ENCODE data around the gene STK32B. TPM values are rescaled to one million over a fixed set of nuclear protein-coding genes. Genes with fewer than 3 reads are reported as not detected.

STK32B gene
- polyA plus RNA-seq, 2 donors = 0.22 to 0.24 TPM

GRCh38 chr4:5215321-5215720 is 164.0 kb downstream of the STK32B start:
- H3K4me3 ChIP-seq (ENCODE audit: low read depth in 1 of 2, low read length in 2 of 2) = no peak overlapping the region
- no peaks in the 10 kb centered on the region for H3K27me3 ChIP-seq (ENCODE audit: control insufficient read depth in 1 of 2, insufficient read depth in 2 of 2, low read length in 2 of 2)
- 35 to 49% methylated on average over 2 of the region's 2 CpGs for WGBS, 2 donors

GRCh38 chr4:5217421-5217820 is 166.1 kb downstream of the STK32B start:
- Histone ChIP-seq H3K27me3 (ENCODE audit: control insufficient read depth in 1 of 2, insufficient read depth in 2 of 2, low read length in 2 of 2) (no peaks in the 10 kb centered on the region), H3K9me3 (ENCODE audit: control insufficient read depth in 2 of 2, insufficient read depth in 1 of 2, low read depth in 1 of 2, low read length in 1 of 2) (peaks cover 0 to 2% of the 10 kb centered on the region in 2 donors), H3K4me3 (ENCODE audit: low read depth in 1 of 2, low read length in 2 of 2) (no peak overlapping the region), H3K36me3 (ENCODE audit: control insufficient read depth in 2 of 2, insufficient read depth in 2 of 2, low read length in 1 of 2) (no peaks in the 10 kb centered on the region), H3K4me1 (ENCODE audit: control insufficient read depth in 2 of 2, insufficient read depth in 2 of 2, low read length in 1 of 2) (no peaks in the 10 kb centered on the region), H3K27ac (ENCODE audit: low read depth in 2 of 2, low read length in 1 of 2) (no peak overlapping the region)
- WGBS, 2 donors = 73 to 75% methylated on average over 1 of the region's 1 CpG

More at GRCh38 chr4:5215321-5215720, 164.0 kb downstream of the STK32B start:
- no peaks in the 10 kb centered on the region for H3K9me3 ChIP-seq (ENCODE audit: control insufficient read depth in 2 of 2, insufficient read depth in 1 of 2, low read depth in 1 of 2, low read length in 1 of 2)
- H3K27ac ChIP-seq (ENCODE audit: low read depth in 2 of 2, low read length in 1 of 2) = no peak overlapping the region
- no peaks in the 10 kb centered on the region for H3K4me1 ChIP-seq (ENCODE audit: control insufficient read depth in 2 of 2, insufficient read depth in 2 of 2, low read length in 1 of 2)
- H3K36me3 ChIP-seq (ENCODE audit: control insufficient read depth in 2 of 2, insufficient read depth in 2 of 2, low read length in 1 of 2) = no peaks in the 10 kb centered on the region

GRCh38 chr4:5218376-5219069 is 167.2 kb downstream of the STK32B start:
- H3K4me3 ChIP-seq (ENCODE audit: low read depth in 1 of 2, low read length in 2 of 2) = no peak overlapping the region
- 76 to 81% methylated on average over 12 of the region's 12 CpGs for WGBS, 2 donors
- H3K4me1 ChIP-seq (ENCODE audit: control insufficient read depth in 2 of 2, insufficient read depth in 2 of 2, low read length in 1 of 2) = no peaks in the 10 kb centered on the region
- H3K27ac ChIP-seq (ENCODE audit: low read depth in 2 of 2, low read length in 1 of 2) = no peak overlapping the region
- H3K36me3 ChIP-seq (ENCODE audit: control insufficient read depth in 2 of 2, insufficient read depth in 2 of 2, low read length in 1 of 2) = no peaks in the 10 kb centered on the region
- H3K27me3 ChIP-seq (ENCODE audit: control insufficient read depth in 1 of 2, insufficient read depth in 2 of 2, low read length in 2 of 2) = no peaks in the 10 kb centered on the region
- peaks cover 0 to 5% of the 10 kb centered on the region in 2 donors for H3K9me3 ChIP-seq (ENCODE audit: control insufficient read depth in 2 of 2, insufficient read depth in 1 of 2, low read depth in 1 of 2, low read length in 1 of 2)

GRCh38 chr4:5220028-5220427 is 168.7 kb downstream of the STK32B start:
- H3K4me1 ChIP-seq (ENCODE audit: control insufficient read depth in 2 of 2, insufficient read depth in 2 of 2, low read length in 1 of 2) = no peaks in the 10 kb centered on the region
- H3K4me3 ChIP-seq (ENCODE audit: low read depth in 1 of 2, low read length in 2 of 2) = no peak overlapping the region
- peaks cover 0 to 5% of the 10 kb centered on the region in 2 donors for H3K9me3 ChIP-seq (ENCODE audit: control insufficient read depth in 2 of 2, insufficient read depth in 1 of 2, low read depth in 1 of 2, low read length in 1 of 2)
- H3K27ac ChIP-seq (ENCODE audit: low read depth in 2 of 2, low read length in 1 of 2) = no peak overlapping the region
- no peaks in the 10 kb centered on the region for H3K27me3 ChIP-seq (ENCODE audit: control insufficient read depth in 1 of 2, insufficient read depth in 2 of 2, low read length in 2 of 2)
- 49 to 51% methylated on average over 4 of the region's 4 CpGs for WGBS, 2 donors
- H3K36me3 ChIP-seq (ENCODE audit: control insufficient read depth in 2 of 2, insufficient read depth in 2 of 2, low read length in 1 of 2) = no peaks in the 10 kb centered on the region

DNA sequence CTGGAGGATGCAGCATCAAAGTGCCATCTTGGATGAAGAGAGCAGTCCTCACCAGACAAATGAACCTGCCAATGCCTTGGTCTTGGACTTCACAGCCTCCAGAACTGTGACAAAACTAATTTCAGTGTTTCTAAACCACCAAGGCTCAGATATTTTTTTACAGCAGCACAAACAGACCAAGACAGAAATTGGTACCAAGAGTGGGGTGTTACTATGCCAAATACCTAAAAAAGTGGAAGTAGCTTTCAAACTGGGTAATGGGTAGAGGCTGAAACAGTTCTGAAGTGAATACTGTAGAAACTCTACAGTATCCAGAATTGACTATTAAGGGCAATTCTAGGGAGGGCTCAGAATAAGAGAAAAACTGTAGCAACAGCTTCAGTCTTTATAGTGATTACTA is 170.8 kb downstream of the STK32B start:
- Histone ChIP-seq H3K4me1 (ENCODE audit: control insufficient read depth in 2 of 2, insufficient read depth in 2 of 2, low read length in 1 of 2) (no peaks in the 10 kb centered on the region), H3K27me3 (ENCODE audit: control insufficient read depth in 1 of 2, insufficient read depth in 2 of 2, low read length in 2 of 2) (no peaks in the 10 kb centered on the region), H3K27ac (ENCODE audit: low read depth in 2 of 2, low read length in 1 of 2) (no peak overlapping the region), H3K9me3 (ENCODE audit: control insufficient read depth in 2 of 2, insufficient read depth in 1 of 2, low read depth in 1 of 2, low read length in 1 of 2) (peaks cover 0 to 5% of the 10 kb centered on the region in 2 donors), H3K4me3 (ENCODE audit: low read depth in 1 of 2, low read length in 2 of 2) (no peak overlapping the region), H3K36me3 (ENCODE audit: control insufficient read depth in 2 of 2, insufficient read depth in 2 of 2, low read length in 1 of 2) (no peaks in the 10 kb centered on the region)

DNA sequence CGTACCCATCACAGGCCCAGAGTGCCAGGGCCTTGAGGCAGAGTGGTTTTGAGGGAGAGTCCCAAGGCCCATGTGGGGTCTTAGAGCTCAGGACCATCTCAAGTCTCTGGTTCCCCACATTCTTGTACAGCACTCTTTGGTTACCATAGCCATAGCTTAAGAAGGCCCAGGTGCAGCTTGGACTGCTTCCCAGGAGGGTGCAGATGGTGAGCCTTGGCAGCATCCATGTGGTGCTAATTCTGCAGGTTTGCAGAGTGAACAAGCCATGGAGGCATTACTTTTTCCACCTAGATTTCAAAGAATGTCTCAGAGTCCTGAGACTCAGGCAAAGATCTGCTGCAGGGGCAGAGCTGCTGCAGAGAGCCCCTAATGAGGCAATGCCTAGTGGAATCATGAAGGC is 171.7 kb downstream of the STK32B start:
- no peaks in the 10 kb centered on the region for H3K27me3 ChIP-seq (ENCODE audit: control insufficient read depth in 1 of 2, insufficient read depth in 2 of 2, low read length in 2 of 2)

GRCh38 chr4:5224340-5224739 is 173.1 kb downstream of the STK32B start:
- WGBS, 2 donors = 45 to 60% methylated on average over 1 of the region's 1 CpG
- no peak overlapping the region for H3K4me3 ChIP-seq (ENCODE audit: low read depth in 1 of 2, low read length in 2 of 2)
- no peaks in the 10 kb centered on the region for H3K27me3 ChIP-seq (ENCODE audit: control insufficient read depth in 1 of 2, insufficient read depth in 2 of 2, low read length in 2 of 2)
- no peaks in the 10 kb centered on the region for H3K36me3 ChIP-seq (ENCODE audit: control insufficient read depth in 2 of 2, insufficient read depth in 2 of 2, low read length in 1 of 2)
- H3K4me1 ChIP-seq (ENCODE audit: control insufficient read depth in 2 of 2, insufficient read depth in 2 of 2, low read length in 1 of 2) = no peaks in the 10 kb centered on the region
- no peak overlapping the region for H3K27ac ChIP-seq (ENCODE audit: low read depth in 2 of 2, low read length in 1 of 2)
- H3K9me3 ChIP-seq (ENCODE audit: control insufficient read depth in 2 of 2, insufficient read depth in 1 of 2, low read depth in 1 of 2, low read length in 1 of 2) = peaks cover 0 to 5% of the 10 kb centered on the region in 2 donors

More for the DNA sequence above, 171.7 kb downstream of the STK32B start:
- H3K27ac ChIP-seq (ENCODE audit: low read depth in 2 of 2, low read length in 1 of 2) = no peak overlapping the region
- H3K4me1 ChIP-seq (ENCODE audit: control insufficient read depth in 2 of 2, insufficient read depth in 2 of 2, low read length in 1 of 2) = no peaks in the 10 kb centered on the region
- H3K4me3 ChIP-seq (ENCODE audit: low read depth in 1 of 2, low read length in 2 of 2) = no peak overlapping the region
- peaks cover 0 to 5% of the 10 kb centered on the region in 2 donors for H3K9me3 ChIP-seq (ENCODE audit: control insufficient read depth in 2 of 2, insufficient read depth in 1 of 2, low read depth in 1 of 2, low read length in 1 of 2)
- H3K36me3 ChIP-seq (ENCODE audit: control insufficient read depth in 2 of 2, insufficient read depth in 2 of 2, low read length in 1 of 2) = no peaks in the 10 kb centered on the region
- 80 to 90% methylated on average over 1 of the region's 1 CpG for WGBS, 2 donors

GRCh38 chr4:5232549-5232948 is 181.3 kb downstream of the STK32B start:
- 58 to 59% methylated on average over 1 of the region's 1 CpG for WGBS, 2 donors

DNA sequence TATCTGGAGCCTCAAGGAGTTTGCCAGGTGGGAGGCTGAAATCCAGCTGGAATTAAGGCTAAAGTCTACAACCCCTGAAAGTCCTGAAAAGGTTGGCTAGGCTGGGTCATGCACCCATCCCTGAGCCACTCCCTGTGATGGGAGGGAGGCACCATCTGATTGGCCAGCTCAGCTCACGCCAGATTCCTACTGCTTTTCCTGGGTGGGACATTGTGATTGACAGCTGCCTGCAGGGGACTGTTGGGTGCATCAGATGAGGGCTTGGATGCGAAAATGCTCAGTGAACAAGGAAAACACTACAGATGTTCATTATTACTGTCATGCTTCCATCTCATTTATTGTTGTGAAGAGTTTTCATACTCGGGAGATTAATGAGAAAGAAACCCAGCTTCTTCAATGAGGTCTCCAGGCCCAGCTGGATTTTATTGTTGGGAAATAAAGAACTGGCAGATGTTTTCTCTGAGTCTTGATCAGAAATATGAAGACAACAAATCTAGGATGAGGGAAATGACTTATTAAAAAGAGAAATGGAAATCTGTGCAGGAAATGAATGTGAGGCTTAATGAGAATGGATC is 185.9 kb downstream of the STK32B start:
- Histone ChIP-seq H3K36me3 (ENCODE audit: control insufficient read depth in 2 of 2, insufficient read depth in 2 of 2, low read length in 1 of 2) (no peaks in the 10 kb centered on the region), H3K9me3 (ENCODE audit: control insufficient read depth in 2 of 2, insufficient read depth in 1 of 2, low read depth in 1 of 2, low read length in 1 of 2) (no peaks in the 10 kb centered on the region), H3K27me3 (ENCODE audit: control insufficient read depth in 1 of 2, insufficient read depth in 2 of 2, low read length in 2 of 2) (no peaks in the 10 kb centered on the region), H3K4me1 (ENCODE audit: control insufficient read depth in 2 of 2, insufficient read depth in 2 of 2, low read length in 1 of 2) (no peaks in the 10 kb centered on the region), H3K4me3 (ENCODE audit: low read depth in 1 of 2, low read length in 2 of 2) (no peak overlapping the region), H3K27ac (ENCODE audit: low read depth in 2 of 2, low read length in 1 of 2) (no peak overlapping the region)
- WGBS, 2 donors = 69 to 78% methylated on average over 3 of the region's 3 CpGs

More at GRCh38 chr4:5232549-5232948, 181.3 kb downstream of the STK32B start:
- Histone ChIP-seq H3K27ac (ENCODE audit: low read depth in 2 of 2, low read length in 1 of 2) (no peak overlapping the region), H3K27me3 (ENCODE audit: control insufficient read depth in 1 of 2, insufficient read depth in 2 of 2, low read length in 2 of 2) (no peaks in the 10 kb centered on the region), H3K9me3 (ENCODE audit: control insufficient read depth in 2 of 2, insufficient read depth in 1 of 2, low read depth in 1 of 2, low read length in 1 of 2) (no peaks in the 10 kb centered on the region), H3K4me1 (ENCODE audit: control insufficient read depth in 2 of 2, insufficient read depth in 2 of 2, low read length in 1 of 2) (no peaks in the 10 kb centered on the region), H3K4me3 (ENCODE audit: low read depth in 1 of 2, low read length in 2 of 2) (no peak overlapping the region), H3K36me3 (ENCODE audit: control insufficient read depth in 2 of 2, insufficient read depth in 2 of 2, low read length in 1 of 2) (no peaks in the 10 kb centered on the region)

GRCh38 chr4:5238173-5238572 is 186.9 kb downstream of the STK32B start:
- no peak overlapping the region for H3K27ac ChIP-seq (ENCODE audit: low read depth in 2 of 2, low read length in 1 of 2)
- no peak overlapping the region for H3K4me3 ChIP-seq (ENCODE audit: low read depth in 1 of 2, low read length in 2 of 2)
- 66 to 74% methylated on average over 4 of the region's 4 CpGs for WGBS, 2 donors
- H3K4me1 ChIP-seq (ENCODE audit: control insufficient read depth in 2 of 2, insufficient read depth in 2 of 2, low read length in 1 of 2) = no peaks in the 10 kb centered on the region
- no peaks in the 10 kb centered on the region for H3K9me3 ChIP-seq (ENCODE audit: control insufficient read depth in 2 of 2, insufficient read depth in 1 of 2, low read depth in 1 of 2, low read length in 1 of 2)
- H3K36me3 ChIP-seq (ENCODE audit: control insufficient read depth in 2 of 2, insufficient read depth in 2 of 2, low read length in 1 of 2) = no peaks in the 10 kb centered on the region
- H3K27me3 ChIP-seq (ENCODE audit: control insufficient read depth in 1 of 2, insufficient read depth in 2 of 2, low read length in 2 of 2) = no peaks in the 10 kb centered on the region
